Stimulated activated CD4-positive, alpha-beta T cell treated with anti-CD3 and anti-CD28 coated beads, Interleukin-1b, Interleukin-23, amount 100 ng/mL, for 24 hours (primary cell): ENCODE results near the gene OR51M1.
"Not testable (repeated sequence)": the region's sequence is repeated elsewhere in the genome, so short reads cannot be mapped to it uniquely, and the experiment has no call there.

Experiments used
- DNase-seq, 4 experiments: peaks; one replicate each; pipeline ENCODE4 v3.0.0-alpha.2; 2020; ENCODE audit warnings: low read depth in 4 of 4, low spot score in 1 of 4

OR51M1 gene, protein sequence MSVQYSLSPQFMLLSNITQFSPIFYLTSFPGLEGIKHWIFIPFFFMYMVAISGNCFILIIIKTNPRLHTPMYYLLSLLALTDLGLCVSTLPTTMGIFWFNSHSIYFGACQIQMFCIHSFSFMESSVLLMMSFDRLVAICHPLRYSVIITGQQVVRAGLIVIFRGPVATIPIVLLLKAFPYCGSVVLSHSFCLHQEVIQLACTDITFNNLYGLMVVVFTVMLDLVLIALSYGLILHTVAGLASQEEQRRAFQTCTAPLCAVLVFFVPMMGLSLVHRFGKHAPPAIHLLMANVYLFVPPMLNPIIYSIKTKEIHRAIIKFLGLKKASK

GRCh38 chr11:5383576-5383975 is at the start of gene OR51M1:
TSS of gene OR51M1 (plus strand) at chr11:5383812. CDS start at chr11:5389399, 5,587 bp downstream.
- no peak for DNase-seq

DNA sequence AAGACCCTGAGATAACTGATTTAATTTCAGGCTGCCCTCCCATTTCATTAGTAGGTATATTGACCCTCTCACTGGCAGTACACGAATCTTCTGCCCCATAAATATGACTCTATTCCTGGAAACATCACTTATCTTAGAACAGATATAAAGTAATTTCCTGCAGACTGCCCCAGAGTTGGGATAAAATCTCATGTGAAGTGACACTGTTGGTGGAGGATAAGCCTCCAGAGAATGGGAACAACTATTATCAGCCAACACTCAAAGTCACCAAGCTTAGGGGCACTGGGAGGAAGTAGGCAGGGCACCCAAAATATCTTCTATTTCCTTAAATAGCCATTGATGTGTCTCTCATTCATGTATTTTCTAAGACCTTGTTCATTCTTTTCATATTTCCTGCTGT is 48.4 kb upstream of the OR51M1 start:
- no peak for DNase-seq

- no peak for DNase-seq
Observed at GRCh38 chr11:5336331-5336730, 47.3 kb upstream of the OR51M1 start.

DNA sequence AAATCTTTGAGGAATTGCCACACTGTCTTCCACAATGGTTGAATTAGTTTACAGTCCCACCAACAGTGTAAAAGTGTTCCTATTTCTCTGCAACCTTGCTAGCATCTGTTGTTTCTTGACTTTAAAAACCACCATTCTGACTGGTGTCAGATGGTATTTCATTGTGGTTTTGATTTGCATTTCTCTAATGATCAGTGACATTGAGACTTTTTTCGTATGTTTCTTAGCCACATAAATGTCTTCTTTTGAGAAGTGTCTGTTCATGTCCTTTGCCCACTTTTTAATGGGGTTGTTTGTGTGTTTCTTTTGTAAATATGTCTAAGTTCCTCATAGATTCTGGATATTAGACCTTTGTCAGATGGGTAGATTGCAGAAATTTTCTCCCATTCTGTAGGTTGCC is 46.4 kb upstream of the OR51M1 start:
- DNase-seq, result not testable (repeated sequence)

DNA sequence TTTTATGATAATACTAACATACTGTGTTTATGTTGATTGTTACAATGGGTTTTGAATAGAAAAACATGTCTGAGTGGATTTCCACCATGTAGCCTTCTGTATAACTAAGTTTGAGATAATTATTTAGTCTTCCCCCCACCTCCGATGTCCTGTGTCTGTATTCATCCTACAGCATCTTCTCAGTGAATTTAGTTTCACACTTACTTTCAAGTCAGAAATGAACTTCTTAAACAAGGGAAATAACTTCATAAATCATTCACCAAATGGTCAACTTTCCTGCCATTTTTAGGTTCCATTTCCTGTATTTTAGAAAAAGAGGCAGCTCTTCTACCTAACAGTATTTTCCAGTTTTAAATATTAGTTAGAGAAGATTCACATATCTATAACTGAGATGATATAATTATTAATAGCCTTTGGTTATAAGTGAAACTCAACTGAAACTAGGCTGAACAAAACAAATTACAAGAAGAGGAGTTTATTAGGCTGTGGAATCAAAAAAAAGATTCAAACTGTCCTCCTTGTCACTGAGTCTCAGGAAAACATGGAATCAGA is 43.8 kb upstream of the OR51M1 start:
- DNase-seq, result no peak

DNA sequence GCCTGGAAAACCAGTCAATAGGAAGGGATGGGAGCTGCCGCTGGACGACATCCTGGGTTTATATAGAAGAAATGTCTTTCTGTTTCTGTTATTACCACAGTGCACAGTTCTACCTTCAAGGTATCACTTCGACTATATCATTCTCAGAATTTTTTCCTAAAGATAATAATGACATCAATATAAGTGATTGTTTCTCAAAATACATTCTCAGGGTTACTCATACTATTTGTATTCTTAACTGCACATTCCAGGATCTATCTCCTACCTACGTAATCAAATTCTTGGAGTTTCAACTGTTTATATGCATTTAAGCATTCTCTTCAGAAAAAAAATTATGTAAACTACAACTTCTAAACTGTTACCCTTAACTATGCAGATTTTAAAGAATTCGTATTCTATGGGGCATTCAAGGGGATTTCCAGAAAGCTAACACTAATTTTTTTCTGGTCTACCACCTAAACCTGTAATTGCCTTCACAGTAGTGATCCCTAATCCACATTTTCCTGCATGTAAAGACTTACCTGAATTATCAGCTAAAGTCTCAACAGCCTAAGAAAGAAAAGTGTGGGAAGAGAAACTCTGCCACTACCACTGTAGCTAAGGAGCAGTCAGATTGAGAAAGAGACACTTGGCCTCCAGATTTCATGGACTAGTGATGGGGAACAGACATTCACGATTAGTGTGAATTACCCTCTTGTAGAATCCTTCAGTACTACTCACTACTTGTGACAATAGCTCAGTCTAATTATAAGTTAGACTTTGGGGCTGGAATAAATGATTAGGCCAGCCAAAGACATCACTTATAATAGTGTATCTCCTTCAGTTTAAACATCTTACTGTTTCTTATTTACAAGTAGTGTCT is 39.9 kb upstream of the OR51M1 start, which contains the start of gene OR51B5:
TSS of gene OR51B5 (minus strand) at position 51 of the 862 bp plus-strand sequence. CDS start at position 51, 0 bp downstream.
- no peak for DNase-seq

DNA sequence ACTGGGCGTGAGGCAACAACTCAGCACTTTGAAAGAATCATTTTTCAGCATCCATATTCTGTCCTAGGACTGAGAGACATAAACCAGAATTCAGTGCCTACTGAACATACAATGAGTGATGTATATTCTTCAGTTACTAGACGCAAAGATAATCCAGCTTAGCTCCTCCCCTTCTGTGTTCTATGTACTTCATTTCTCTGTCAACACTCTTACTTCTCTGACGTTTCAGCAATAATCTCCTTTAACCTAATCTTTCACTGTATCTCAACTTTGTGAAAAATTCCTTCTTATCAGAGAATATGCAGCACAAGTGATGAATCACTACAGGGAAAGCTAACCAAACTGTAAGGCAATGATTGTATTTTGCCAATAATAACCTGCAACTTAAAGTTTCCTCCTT is 37.8 kb upstream of the OR51M1 start:
- no peak for DNase-seq

DNA sequence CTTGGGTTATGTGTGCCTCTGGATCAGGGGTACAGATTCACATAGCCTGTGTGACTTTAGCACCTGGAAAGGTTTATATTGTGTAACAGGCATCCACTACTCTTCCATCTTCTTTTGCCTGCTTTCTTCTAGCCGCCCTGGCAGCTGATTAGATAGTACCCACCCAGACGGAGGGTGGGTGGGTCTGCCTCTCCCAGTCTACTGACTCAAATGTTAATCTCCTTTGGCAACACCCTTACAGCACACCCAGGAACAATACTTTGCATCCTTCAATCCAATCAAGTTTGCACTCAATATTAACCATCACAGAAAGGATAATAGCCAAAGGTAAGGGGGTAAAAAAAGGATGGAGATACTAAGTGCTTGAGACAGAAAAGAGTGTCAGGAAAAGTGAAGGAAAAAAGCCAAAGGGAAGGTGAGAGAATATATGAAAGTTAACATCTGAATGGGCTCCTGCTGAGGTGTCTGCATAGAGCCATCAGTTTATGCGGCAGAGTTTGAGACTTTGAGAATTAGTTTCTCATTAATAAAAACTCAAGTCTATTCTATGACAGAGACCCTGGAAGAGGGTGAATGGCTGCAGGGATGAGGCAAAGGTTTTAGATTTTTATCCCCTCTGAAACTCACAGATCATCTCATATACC is 34.9 kb upstream of the OR51M1 start:
- DNase-seq, result no peak

DNA sequence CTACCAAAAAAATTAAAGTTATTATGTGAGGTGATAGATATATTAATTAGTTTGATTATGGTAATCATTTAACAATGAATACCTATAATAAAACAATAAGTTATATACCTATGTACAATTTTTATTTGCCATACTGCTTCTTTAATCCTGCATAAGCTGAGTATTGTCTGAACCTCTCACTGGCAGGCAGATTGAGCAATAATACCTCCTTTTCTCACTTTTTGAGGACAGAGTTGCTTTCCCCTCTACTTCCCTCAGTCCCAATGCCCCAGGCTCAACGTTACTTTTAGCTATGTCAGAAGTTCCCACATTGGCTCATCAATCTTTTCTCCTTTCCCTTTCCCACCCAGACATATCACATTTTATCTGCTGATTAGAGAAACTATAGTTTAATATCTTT is 34.1 kb upstream of the OR51M1 start:
- DNase-seq, result no peak

GRCh38 chr11:5351208-5351607 is 32.4 kb upstream of the OR51M1 start, which contains the start of gene OR51B6:
TSS of gene OR51B6 (plus strand) at chr11:5351508. CDS start at chr11:5351508, 0 bp downstream.
- no peak for DNase-seq

- not testable (repeated sequence) for DNase-seq
Observed at GRCh38 chr11:5356031-5356430, 27.6 kb upstream of the OR51M1 start.

DNA sequence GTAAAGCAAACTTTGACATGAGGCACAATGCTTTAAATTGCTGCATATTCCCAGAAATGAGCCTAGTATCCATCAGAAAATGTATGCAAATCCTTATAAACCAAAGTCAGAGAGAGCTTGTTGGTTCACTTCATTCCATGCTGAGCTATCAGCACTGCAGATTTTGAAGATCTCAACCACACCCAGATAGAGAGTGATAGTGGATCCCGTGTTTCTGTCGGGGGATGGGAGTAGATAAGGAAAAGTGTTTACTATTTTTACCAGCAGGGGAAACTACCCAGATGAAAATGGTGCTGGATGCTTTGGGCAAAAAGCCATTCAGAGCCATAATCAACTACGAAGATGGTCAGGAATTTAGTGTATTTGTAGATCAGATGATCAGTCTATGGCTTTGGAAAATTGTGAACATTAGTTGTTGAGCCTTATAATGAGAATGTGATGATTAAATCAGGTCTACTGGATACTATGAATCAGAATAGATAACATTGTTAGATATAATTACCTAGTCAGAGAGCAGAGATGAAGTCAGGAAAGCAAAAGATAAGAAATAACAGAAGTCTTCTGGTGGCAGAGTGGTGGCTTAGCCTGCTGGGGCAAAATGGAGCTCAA is 21.5 kb upstream of the OR51M1 start:
- no peak for DNase-seq

DNA sequence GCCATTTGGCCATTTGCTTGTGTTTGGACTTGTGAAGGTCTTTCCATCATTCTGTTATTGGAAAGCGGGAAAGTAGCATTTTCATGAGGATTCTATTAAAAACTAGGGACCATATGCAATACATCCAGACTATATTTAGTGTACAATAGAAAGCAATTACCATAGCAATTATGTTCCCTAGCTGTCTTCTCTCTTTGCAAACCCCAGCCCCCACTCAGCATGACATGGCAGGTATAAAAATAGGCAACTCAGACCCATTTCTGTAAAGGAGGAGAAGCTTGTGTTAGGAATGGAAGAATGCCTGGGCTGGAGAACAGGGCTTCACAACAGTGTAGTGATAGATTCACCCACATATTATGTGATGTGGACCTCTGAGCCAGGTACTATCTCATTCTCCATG is 19.9 kb upstream of the OR51M1 start:
- DNase-seq, result no peak

DNA sequence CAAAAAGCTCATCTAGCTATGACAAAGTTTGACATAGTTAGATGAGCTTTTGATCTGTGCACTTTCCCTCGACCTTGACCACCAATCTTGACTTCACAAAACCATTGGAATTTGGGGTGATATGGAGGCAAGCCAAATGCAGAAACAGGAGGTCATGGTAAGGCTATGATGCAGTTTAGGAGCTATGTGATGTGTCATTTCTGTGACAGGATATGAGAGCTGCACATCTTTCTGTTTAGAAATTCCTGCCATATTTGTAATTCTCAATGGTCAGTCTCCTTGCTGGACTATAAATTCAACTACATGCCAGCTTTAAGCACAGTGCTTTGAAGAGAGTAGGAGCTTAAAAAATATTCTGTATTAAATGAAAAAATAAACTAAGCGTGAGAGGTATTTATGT is 19.4 kb upstream of the OR51M1 start:
- no peak for DNase-seq

DNA sequence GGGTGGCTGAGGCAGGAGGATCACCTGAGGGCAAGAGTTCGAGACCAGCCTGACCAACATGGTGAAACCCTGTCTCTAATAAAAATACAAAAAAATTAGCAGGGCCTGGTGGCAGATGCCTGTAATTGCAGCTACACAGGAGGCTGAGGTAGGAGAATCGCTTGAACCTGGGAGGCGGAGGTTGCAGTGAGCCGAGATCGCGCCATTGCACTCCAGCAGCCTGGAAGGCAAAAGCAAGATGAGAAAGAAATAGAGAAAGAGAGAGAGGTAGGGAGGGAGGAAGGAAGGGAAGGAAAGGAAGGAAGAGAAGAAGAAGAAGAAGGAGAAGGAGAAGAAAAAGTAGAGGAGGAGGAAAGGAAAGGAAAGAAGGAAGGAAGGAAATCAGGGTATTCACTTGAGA is 17.2 kb upstream of the OR51M1 start:
- DNase-seq, result not testable (repeated sequence)

- no peak for DNase-seq
Observed at GRCh38 chr11:5366856-5367255, 16.8 kb upstream of the OR51M1 start.

GRCh38 chr11:5367448-5368074 is 16.1 kb upstream of the OR51M1 start:
- no peak for DNase-seq

GRCh38 chr11:5368502-5369043 is 15.0 kb upstream of the OR51M1 start:
- DNase-seq, result no peak

GRCh38 chr11:5369789-5370188 is 13.8 kb upstream of the OR51M1 start:
- DNase-seq, result no peak

GRCh38 chr11:5380740-5381342 is 2.8 kb upstream of the OR51M1 start:
- DNase-seq, result peak in 2 of 4 experiments; percentile 4 to 6
